HG03095 (cell line): ENCODE results near the gene TNS4.

ENCODE experiments used
- ATAC-seq: cut with Tn5 transposase; IDR thresholded peaks from one replicate; pipeline ENCODE4 v1.9.1; 2021; ENCODE audit warnings: moderate library complexity; ENCODE audit not compliant: unreplicated experiment

TNS4 gene

GRCh38 chr17:40535924-40536294 lies 34.5 kb upstream of the TNS4 start:
- ATAC-seq = no peak

GRCh38 chr17:40535438-40535837 lies 34.0 kb upstream of the TNS4 start:
- ATAC-seq = no peak

- ATAC-seq = no peak
These were observed 33.2 kb upstream of the TNS4 start for GRCh38 chr17:40534371-40535189.

- ATAC-seq = no peak
These were observed 32.5 kb upstream of the TNS4 start for GRCh38 chr17:40533896-40534295.

GRCh38 chr17:40532520-40533253 lies 31.3 kb upstream of the TNS4 start:
- no peak for ATAC-seq

- ATAC-seq = no peak
These were observed 29.9 kb upstream of the TNS4 start for GRCh38 chr17:40531051-40531991.

- no peak for ATAC-seq
These were observed 29.1 kb upstream of the TNS4 start for GRCh38 chr17:40530531-40530994.

- ATAC-seq = no peak
These were observed 28.6 kb upstream of the TNS4 start for GRCh38 chr17:40529991-40530390.

GRCh38 chr17:40528692-40529417 lies 27.4 kb upstream of the TNS4 start:
- no peak for ATAC-seq

- ATAC-seq = no peak
These were observed 25.2 kb upstream of the TNS4 start for GRCh38 chr17:40526668-40527067.

- no peak for ATAC-seq
These were observed 23.9 kb upstream of the TNS4 start for GRCh38 chr17:40525294-40525693.

- no peak for ATAC-seq
These were observed 23.0 kb upstream of the TNS4 start for GRCh38 chr17:40524243-40524965.

GRCh38 chr17:40522961-40523310 lies 21.5 kb upstream of the TNS4 start:
- ATAC-seq = no peak

- ATAC-seq = no peak
These were observed 21.0 kb upstream of the TNS4 start for GRCh38 chr17:40522250-40522960.

GRCh38 chr17:40520991-40521453 lies 19.6 kb upstream of the TNS4 start:
- no peak for ATAC-seq

GRCh38 chr17:40519089-40519775 lies 17.8 kb upstream of the TNS4 start:
- ATAC-seq = no peak

- no peak for ATAC-seq
These were observed 17.1 kb upstream of the TNS4 start for GRCh38 chr17:40518401-40519088.

GRCh38 chr17:40517981-40518380 lies 16.6 kb upstream of the TNS4 start:
- ATAC-seq = no peak
